Psoas muscle (tissue), 8 donors: Measurements from ENCODE around the gene PARP3. TPM values are rescaled to one million over a fixed set of nuclear protein-coding genes. Genes with fewer than 3 reads are reported as not detected.

Source experiments
- ATAC-seq, 4 donors: fragments of 200-7000 bp; cut with Tn5 transposase; one replicate each; pipeline ENCODE4 v1.9.1; 2020; ENCODE audit warnings: moderate library complexity in 3 of 4, mild to moderate bottlenecking in 2 of 4
- DNase-seq, 2 donors: peaks; one replicate each; pipeline ENCODE4 v3.0.0-alpha.2; 2020
- H3K27ac ChIP-seq: fragments of 200-600 bp; one replicate; pipeline ENCODE4 v1.8.0; 2022
- H3K27me3 ChIP-seq, 3 donors: fragments of 200-600 bp in 1 of 3; one replicate each; pipeline versions ENCODE4 v1.6.1 to v1.8.0; 2013 to 2022; ENCODE audit warnings: low read length in 2 of 3, mild to moderate bottlenecking in 2 of 3, moderate library complexity in 1 of 3; ENCODE audit not compliant: insufficient read depth in 3 of 3
- H3K36me3 ChIP-seq, 2 donors: fragments of 200-600 bp in 1 of 2; one replicate each; pipeline versions ENCODE4 v1.6.1 to v1.8.0; 2013 to 2022; ENCODE audit warnings: low read depth in 1 of 2, mild to moderate bottlenecking in 1 of 2, moderate library complexity in 1 of 2; ENCODE audit not compliant: insufficient read depth in 1 of 2
- H3K4me1 ChIP-seq: fragments of 200-600 bp; one replicate; pipeline ENCODE4 v1.8.0; 2022
- H3K4me3 ChIP-seq: fragments of 200-600 bp; one replicate; pipeline ENCODE4 v1.8.0; 2022; ENCODE audit warnings: mild to moderate bottlenecking
- H3K9me3 ChIP-seq: fragments of 200-600 bp; one replicate; pipeline ENCODE4 v1.8.0; 2022
- WGBS, 3 donors: extraction: QIAGEN DNeasy Blood & Tissue Kit; methylation state at CpG; one replicate each; pipeline versions ENCODE4 v1.1.6 to v1.1.7; 2013; 5-methylcytosine and 5-hydroxymethylcytosine counted together
- intact Hi-C, 2 donors: fragments of 100-400 bp; cut with DNase I; formaldehyde crosslinking; loops; one replicate each; pipeline versions ENCODE4 v1.11.0 to v1.14.2; 2022
- polyA plus RNA-seq, 3 donors: library from polyadenylated mRNA; stranded (reverse); fragments of 200-250 nt; gene quantifications; one replicate each; pipeline ENCODE4 v1.2.3, GENCODE V29; 2013
- total RNA-seq, 4 donors: library from RNA; stranded (reverse); fragmentation: NEBNext Ultra II Directional in 2 of 4; extraction: Animal tissue kit (Norgen Biotek cat#: 25700) in 2 of 4; gene quantifications; one replicate each; pipeline versions ENCODE4 v1.2.1 to v1.2.4, GENCODE V29; 2021 to 2023
- TF ChIP-seq, protein P1 (sequence below): fragments of 200-600 bp; IDR thresholded peaks from one replicate; pipeline ENCODE4 v1.8.0; 2022; ENCODE audit warnings: antibody characterized with exemption
- donor health status: healthy with polysubstance abuse.
- donor health status: DM: no; HTN: no; CAD: no; lungs with moderate emphysema.
- donor health status: Bipolar disorder and iron deficiency.
- donor health status: healthy.
- donor health status: DM: yes; HTN: yes; CAD: no.
- donor health status: DM: no; HTN: no; CAD: no.
- donor health status: DM: no; HTN: no; CAD: no.
- donor health status: DM: yes; HTN: yes; CAD: no.

The PARP3 gene
- total and polyA plus RNA-seq, 7 donors, result 5.2 to 15.8 (median 11.3) TPM

DNA sequence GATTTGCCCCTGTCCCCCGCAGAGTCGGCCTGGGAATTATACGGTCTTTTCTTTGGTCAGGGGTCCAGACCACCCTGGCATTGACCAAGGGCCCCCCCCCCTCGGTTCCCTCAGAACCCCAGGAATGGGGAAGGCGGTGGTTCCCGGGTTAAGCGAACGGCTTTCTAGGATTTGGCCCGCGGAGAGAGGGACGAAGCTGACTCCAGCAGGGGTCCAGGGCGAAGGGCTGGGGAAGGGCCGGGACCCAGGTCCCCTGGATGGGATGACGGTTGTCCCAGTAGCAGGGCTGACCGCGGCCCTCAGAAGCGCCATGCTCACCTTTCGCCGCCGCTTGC is 733 bp upstream of the PARP3 start:
- Histone ChIP-seq H3K4me3 (peak overlapping the region; percentile 97), H3K4me1 (peaks cover 26% of the 10 kb centered on the region), H3K27me3 (no peaks in the 10 kb centered on the region), H3K9me3 (no peaks in the 10 kb centered on the region), H3K36me3 (peaks cover 7 to 63% of the 10 kb centered on the region in 2 donors), H3K27ac (peak overlapping the region; percentile 97)
- 0 to 1% (median 0%) methylated on average over 13 to 20 of the region's 20 CpGs for WGBS, 3 donors
- intact Hi-C loops, result loop anchor here in 1 of 2 donors (5.0 kb wide), 1 partner anchor 111 kb away; no protein-coding TSS in a partner anchor
- DNase-seq, result no peak
- TF ChIP-seq, protein P1, sequence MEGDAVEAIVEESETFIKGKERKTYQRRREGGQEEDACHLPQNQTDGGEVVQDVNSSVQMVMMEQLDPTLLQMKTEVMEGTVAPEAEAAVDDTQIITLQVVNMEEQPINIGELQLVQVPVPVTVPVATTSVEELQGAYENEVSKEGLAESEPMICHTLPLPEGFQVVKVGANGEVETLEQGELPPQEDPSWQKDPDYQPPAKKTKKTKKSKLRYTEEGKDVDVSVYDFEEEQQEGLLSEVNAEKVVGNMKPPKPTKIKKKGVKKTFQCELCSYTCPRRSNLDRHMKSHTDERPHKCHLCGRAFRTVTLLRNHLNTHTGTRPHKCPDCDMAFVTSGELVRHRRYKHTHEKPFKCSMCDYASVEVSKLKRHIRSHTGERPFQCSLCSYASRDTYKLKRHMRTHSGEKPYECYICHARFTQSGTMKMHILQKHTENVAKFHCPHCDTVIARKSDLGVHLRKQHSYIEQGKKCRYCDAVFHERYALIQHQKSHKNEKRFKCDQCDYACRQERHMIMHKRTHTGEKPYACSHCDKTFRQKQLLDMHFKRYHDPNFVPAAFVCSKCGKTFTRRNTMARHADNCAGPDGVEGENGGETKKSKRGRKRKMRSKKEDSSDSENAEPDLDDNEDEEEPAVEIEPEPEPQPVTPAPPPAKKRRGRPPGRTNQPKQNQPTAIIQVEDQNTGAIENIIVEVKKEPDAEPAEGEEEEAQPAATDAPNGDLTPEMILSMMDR, result no peak
- ATAC-seq, result no peak

DNA sequence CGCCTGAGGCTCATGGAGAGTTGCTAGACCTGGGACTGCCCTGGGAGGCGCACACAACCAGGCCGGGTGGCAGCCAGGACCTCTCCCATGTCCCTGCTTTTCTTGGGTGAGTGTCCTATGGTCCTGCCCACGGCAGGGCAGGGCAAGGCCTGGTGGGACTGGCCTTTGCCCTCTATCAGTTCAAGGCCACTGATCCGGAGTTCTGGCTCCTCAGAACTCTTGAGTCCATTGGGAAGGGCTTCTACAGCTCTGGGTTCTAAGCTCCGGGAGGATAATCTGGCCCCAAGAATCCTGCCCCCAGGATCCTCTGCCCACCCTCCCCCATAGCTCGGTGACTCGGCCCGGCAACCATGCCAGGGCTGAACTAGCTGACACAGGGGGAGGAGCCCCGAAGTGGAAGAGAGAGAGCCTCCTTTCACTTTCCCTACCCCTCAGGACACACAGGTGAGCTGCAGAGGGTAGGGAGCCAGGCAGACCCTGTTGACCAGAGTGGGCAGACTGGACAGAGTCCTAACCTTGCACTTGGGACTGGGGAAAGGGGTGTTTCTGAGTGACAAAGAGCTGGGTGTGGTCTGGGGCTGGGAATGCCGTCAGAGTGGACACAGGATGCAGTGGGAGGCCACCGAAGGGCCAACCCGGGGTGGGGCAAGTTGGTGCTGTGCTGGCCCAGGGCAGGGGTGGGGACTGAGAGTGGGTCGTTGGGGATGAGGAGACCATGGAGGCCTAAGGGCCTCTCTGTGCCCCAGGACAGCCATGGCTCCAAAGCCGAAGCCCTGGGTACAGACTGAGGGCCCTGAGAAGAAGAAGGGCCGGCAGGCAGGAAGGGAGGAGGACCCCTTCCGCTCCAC is 664 bp downstream of the PARP3 start:
- DNase-seq, result peak; percentile 71 to 84

DNA sequence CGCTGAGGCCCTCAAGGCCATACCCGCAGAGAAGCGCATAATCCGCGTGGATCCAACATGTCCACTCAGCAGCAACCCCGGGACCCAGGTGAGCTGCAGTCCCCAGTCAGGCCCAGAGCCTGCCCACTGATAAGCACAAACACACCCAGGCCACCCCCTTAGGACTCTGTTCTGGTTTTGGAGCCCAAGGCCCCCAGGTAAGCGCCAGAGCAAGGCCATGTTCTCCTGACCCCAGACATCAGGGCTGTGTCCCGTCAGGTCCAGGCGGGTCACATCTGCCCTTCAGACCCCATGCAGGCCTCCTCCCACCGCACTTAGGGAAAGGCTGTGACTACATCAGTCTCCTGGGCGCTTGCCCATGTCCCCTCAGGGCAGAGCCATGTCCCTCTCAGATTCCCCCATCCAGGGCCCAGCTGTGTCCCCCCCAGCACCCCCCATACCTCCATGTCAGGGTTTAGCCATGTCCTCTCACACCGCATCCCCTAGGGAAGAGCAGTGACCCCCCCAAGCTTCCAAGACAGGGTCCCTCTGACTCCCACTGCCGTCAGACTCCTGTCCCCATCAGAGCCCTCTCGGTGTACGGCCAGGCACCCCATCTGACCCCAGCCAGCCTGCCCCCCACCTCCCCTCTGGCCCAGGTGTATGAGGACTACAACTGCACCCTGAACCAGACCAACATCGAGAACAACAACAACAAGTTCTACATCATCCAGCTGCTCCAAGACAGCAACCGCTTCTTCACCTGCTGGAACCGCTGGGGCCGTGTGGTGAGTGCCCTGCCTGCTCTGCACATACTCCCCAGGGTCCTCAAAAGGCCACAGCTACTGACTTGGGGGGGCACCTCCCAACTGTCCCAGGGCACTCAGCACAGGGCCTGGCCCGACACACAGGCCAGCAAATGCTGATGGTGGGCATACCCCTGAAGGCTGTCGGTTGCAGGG is 1.6 kb downstream of the PARP3 start:
- H3K9me3 ChIP-seq, result no peaks in the 10 kb centered on the region
- DNase-seq (no peak), ATAC-seq (no peak)
- peaks cover 0 to 56% of the 10 kb centered on the region in 2 donors for H3K36me3 ChIP-seq
- H3K27me3 ChIP-seq, result no peaks in the 10 kb centered on the region
- peaks cover 26% of the 10 kb centered on the region for H3K4me1 ChIP-seq
- peak overlapping the region; percentile 97 for H3K4me3 ChIP-seq
- WGBS, 3 donors, result 92 to 94% (median 93%) methylated on average over 21 of the region's 21 CpGs
- TF ChIP-seq, protein P1, result no peak
- intact Hi-C loops, result loop anchor here (2.0 to 5.0 kb wide), 2 partner anchors 31 to 109 kb away; partner anchors contain the start of genes ABHD14A (in 1 of the 2) and ABHD14B (in 1 of the 2)
- H3K27ac ChIP-seq, result peak overlapping the region; percentile 97

More for the DNA sequence above, 664 bp downstream of the PARP3 start:
- WGBS, 3 donors, result 26 to 29% (median 27%) methylated on average over 14 to 17 of the region's 17 CpGs
- Histone ChIP-seq H3K9me3 (no peaks in the 10 kb centered on the region), H3K27ac (peak overlapping the region; percentile 97), H3K4me3 (peak overlapping the region; percentile 97), H3K36me3 (peaks cover 0 to 56% of the 10 kb centered on the region in 2 donors), H3K27me3 (no peaks in the 10 kb centered on the region), H3K4me1 (peaks cover 26% of the 10 kb centered on the region)
- ATAC-seq, result peak; percentile 51 to 68 (median 54)
- intact Hi-C loops, result loop anchor here (1.0 to 5.0 kb wide), 4 partner anchors 31 to 109 kb away; partner anchors contain the start of genes ABHD14B (in 2 of the 2), ABHD14A (in 1 of the 2) and RPL29 (in 1 of the 2)
- TF ChIP-seq, protein P1, result no peak

DNA sequence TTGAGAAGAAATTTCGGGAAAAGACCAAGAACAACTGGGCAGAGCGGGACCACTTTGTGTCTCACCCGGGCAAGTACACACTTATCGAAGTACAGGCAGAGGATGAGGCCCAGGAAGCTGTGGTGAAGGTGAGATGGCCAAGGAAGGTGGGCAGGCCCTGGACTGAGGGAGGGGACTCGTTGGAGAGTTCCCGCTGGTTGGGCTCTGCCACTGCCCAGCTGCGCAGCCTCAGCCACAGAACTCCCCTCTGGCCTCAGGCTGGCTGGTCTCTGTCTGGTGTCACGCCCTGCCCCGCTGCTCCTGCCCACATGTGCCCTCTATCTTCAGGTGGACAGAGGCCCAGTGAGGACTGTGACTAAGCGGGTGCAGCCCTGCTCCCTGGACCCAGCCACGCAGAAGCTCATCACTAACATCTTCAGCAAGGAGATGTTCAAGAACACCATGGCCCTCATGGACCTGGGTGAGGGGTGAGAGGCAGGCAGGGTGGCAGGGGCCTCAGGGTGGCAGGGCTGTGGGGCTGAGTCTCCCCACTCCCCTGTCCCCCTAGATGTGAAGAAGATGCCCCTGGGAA is 2.4 kb downstream of the PARP3 start:
- H3K36me3 ChIP-seq, result peaks cover 0 to 56% of the 10 kb centered on the region in 2 donors
- WGBS, 3 donors, result 82 to 89% (median 86%) methylated on average over 11 of the region's 11 CpGs
- TF ChIP-seq, protein P1, result no peak
- no peak for DNase-seq
- intact Hi-C loops, result loop anchor here in 1 of 2 donors (5.0 kb wide), 1 partner anchor 108 kb away; no protein-coding TSS in a partner anchor
- no peaks in the 10 kb centered on the region for H3K27me3 ChIP-seq
- no peak overlapping the region for H3K27ac ChIP-seq
- no peaks in the 10 kb centered on the region for H3K9me3 ChIP-seq
- H3K4me3 ChIP-seq, result no peak overlapping the region
- peaks cover 26% of the 10 kb centered on the region for H3K4me1 ChIP-seq
- ATAC-seq, result no peak
